H54 (cell line): ENCODE data around the gene UQCC2.

Experiments
- DNase-seq: peaks from one replicate; pipeline ENCODE4 v3.0.0; 2011; ENCODE audit warnings: low spot score, mixed read lengths; ENCODE audit not compliant: insufficient read length
- FAIRE-seq: peaks from 3 replicates; lab custom pipeline; 2011; peaks lifted over from hg19 to GRCh38; lab: Jason Lieb, UNC
- POLR2A ChIP-seq: IDR thresholded peaks from 2 replicates; pipeline ENCODE4 v1.6.1; 2011; ENCODE audit warnings: low read depth, mild to moderate bottlenecking, low read length

UQCC2 gene

GRCh38 chr6:33668328-33668727 lies 43.2 kb downstream of the UQCC2 start:
- FAIRE-seq (no peak), DNase-seq (no peak)
- no peak for TF ChIP-seq POLR2A

GRCh38 chr6:33667776-33668175 lies 43.7 kb downstream of the UQCC2 start:
- no peak for DNase-seq
- FAIRE-seq = no peak
- no peak for TF ChIP-seq POLR2A

GRCh38 chr6:33667072-33667471 lies 44.4 kb downstream of the UQCC2 start:
- DNase-seq (no peak), FAIRE-seq (no peak)
- no peak for TF ChIP-seq POLR2A

GRCh38 chr6:33665957-33666356 lies 45.5 kb downstream of the UQCC2 start:
- DNase-seq (no peak), FAIRE-seq (no peak)
- no peak for TF ChIP-seq POLR2A

GRCh38 chr6:33664506-33665057 lies 46.9 kb downstream of the UQCC2 start:
- DNase-seq (no peak), FAIRE-seq (no peak)
- TF ChIP-seq POLR2A = no peak

- FAIRE-seq (no peak), DNase-seq (no peak)
- no peak for TF ChIP-seq POLR2A
Measured at GRCh38 chr6:33663727-33664449, 47.6 kb downstream of the UQCC2 start.

GRCh38 chr6:33663028-33663427 lies 48.5 kb downstream of the UQCC2 start:
- no peak for TF ChIP-seq POLR2A
- FAIRE-seq (no peak), DNase-seq (no peak)

- FAIRE-seq (no peak), DNase-seq (no peak)
- no peak for TF ChIP-seq POLR2A
Measured at GRCh38 chr6:33662318-33662717, 49.2 kb downstream of the UQCC2 start.

- FAIRE-seq = no peak
- TF ChIP-seq POLR2A = no peak
- DNase-seq = no peak
Measured at GRCh38 chr6:33661106-33661838, 50.2 kb downstream of the UQCC2 start.

GRCh38 chr6:33659986-33660385 lies 51.5 kb downstream of the UQCC2 start:
- TF ChIP-seq POLR2A = no peak
- DNase-seq (no peak), FAIRE-seq (no peak)

- DNase-seq (no peak), FAIRE-seq (no peak)
- no peak for TF ChIP-seq POLR2A
Measured at GRCh38 chr6:33658982-33659689, 52.4 kb downstream of the UQCC2 start.

- no peak for TF ChIP-seq POLR2A
- no peak for FAIRE-seq
Measured at GRCh38 chr6:33656844-33657243, 54.7 kb downstream of the UQCC2 start.

GRCh38 chr6:33654831-33655554 lies 56.5 kb downstream of the UQCC2 start:
- DNase-seq (no peak), FAIRE-seq (no peak)
- TF ChIP-seq POLR2A = no peak

More at GRCh38 chr6:33656844-33657243, 54.7 kb downstream of the UQCC2 start:
- no peak for DNase-seq
